ENCODE data around the gene GRM4.

Gene GRM4

DNA sequence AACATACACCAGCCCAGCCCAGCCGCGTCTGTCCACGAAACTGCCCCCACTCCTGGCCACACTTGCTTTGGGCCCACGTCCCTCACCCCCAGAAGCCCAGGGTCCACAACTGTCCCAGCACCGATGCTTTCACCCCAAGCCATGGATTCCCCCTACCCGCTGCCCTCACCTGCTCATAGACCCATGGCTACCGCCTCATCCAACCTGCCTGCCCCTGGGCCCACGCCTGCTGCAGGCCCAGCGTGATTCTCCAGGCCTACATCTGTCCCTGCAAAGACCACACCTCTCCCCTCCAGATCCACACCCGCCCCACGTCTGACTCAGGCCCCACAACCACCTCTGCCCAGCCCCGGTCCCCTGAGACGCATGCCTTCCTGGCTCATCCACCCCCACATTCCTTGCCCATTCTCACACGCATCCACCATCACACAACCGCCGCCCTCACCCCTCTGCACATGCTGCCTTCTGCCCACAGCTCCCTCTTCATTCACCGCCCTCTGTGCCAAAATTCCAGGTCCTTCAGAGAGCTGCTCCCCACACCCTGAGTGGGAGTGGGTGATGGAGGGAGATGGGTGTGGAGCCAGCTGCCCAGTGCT, 86.7 kb downstream of the GRM4 start:
- no peak overlapping the region for H3K4me3 Mint-ChIP-seq
- no peaks in the 10 kb centered on the region for H3K36me3 Mint-ChIP-seq
- no peak overlapping the region for H3K27ac Mint-ChIP-seq
- H3K9me3 Mint-ChIP-seq = no peaks in the 10 kb centered on the region
- H3K4me1 Mint-ChIP-seq = no peaks in the 10 kb centered on the region
- no peaks in the 10 kb centered on the region for H3K27me3 Mint-ChIP-seq

DNA sequence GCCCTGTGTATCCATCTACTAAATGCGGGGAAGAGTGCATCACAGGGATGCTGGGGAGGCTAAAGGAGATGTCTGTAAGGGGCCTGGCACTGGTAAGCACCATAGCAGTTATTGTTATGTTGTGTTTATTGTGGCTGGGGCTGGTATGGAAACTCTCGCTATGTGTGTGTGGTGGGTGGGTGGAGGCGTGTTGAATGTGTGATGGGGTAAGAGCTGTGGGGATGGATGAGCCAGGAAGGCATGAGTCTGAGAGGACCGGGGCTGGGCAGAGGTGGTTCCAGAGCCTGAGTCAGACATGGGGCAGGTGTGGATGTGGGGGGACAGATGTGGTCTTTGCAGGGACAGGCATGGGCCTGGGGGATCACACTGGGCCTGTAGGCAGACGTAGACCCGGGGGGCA, 88.1 kb downstream of the GRM4 start:
- no peaks in the 10 kb centered on the region for H3K36me3 Mint-ChIP-seq
- no peaks in the 10 kb centered on the region for H3K9me3 Mint-ChIP-seq
- H3K27ac Mint-ChIP-seq = no peak overlapping the region
- peaks cover 2% of the 10 kb centered on the region for H3K27me3 Mint-ChIP-seq
- H3K4me3 Mint-ChIP-seq = no peak overlapping the region
- H3K4me1 Mint-ChIP-seq = no peaks in the 10 kb centered on the region

DNA sequence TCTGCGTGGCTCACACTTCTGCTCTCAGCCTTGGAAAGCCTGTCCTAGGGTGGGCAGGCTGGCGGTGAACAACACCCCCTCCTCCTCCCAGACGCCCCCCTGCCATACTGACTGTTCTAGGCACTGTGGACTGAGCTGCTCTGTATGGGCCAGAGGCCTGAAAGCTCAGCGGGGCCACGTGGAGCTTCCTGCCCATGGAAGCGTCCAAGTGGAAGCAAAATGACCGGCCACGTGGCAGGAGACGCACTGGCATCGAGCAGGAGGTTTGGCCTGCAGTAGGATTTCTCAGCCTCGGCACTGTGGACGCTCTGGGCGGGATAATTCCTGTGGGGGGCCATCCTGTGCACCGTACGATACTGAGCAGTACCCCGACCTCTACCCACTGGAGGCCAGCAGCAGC, 88.7 kb downstream of the GRM4 start:
- peaks cover 2% of the 10 kb centered on the region for H3K27me3 Mint-ChIP-seq
- no peak overlapping the region for H3K4me3 Mint-ChIP-seq
- no peaks in the 10 kb centered on the region for H3K36me3 Mint-ChIP-seq
- H3K9me3 Mint-ChIP-seq = no peaks in the 10 kb centered on the region
- H3K27ac Mint-ChIP-seq = no peak overlapping the region
- no peaks in the 10 kb centered on the region for H3K4me1 Mint-ChIP-seq

DNA sequence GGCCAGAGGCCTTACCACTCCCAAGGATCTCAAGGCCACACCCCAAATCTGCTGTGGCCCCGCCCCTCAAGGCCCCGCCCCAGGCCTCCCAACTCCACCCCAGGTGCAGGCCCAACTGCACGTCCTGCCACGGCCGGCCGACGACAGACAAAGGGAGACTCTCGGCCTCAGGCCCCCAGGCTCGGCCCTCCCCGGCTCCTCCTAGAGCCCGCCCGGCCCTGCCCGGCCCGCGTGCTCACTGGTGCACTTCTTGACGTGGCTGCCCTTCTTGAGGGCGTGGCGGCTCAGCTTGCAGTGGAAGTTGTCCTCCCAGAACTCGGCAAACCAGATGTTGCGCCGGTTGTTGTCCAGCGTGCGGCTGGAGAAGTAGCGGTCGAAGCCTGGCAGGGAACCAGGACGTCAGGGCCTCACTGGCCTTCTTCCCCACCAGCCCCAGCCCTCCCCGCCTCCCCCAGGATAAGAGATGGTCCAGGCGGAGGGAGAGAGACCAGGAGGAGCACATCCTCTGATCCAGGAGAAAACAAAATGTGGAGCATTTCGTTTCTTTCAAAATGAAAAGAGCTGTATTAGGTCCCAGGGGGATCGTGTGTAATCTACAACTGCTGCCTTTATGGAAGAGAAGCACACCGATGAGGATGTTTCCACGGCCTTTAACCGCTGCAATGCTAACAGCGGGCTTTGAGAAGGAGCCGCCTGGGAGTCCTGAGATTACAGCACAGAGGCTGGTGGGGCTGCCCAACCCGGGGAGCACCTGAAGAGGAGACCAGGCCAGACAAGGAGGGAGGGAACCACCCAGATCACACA, 89.4 kb downstream of the GRM4 start:
- no peaks in the 10 kb centered on the region for H3K36me3 Mint-ChIP-seq
- H3K27ac Mint-ChIP-seq = no peak overlapping the region
- H3K9me3 Mint-ChIP-seq = no peaks in the 10 kb centered on the region
- no peaks in the 10 kb centered on the region for H3K4me1 Mint-ChIP-seq
- peaks cover 2% of the 10 kb centered on the region for H3K27me3 Mint-ChIP-seq
- no peak overlapping the region for H3K4me3 Mint-ChIP-seq

DNA sequence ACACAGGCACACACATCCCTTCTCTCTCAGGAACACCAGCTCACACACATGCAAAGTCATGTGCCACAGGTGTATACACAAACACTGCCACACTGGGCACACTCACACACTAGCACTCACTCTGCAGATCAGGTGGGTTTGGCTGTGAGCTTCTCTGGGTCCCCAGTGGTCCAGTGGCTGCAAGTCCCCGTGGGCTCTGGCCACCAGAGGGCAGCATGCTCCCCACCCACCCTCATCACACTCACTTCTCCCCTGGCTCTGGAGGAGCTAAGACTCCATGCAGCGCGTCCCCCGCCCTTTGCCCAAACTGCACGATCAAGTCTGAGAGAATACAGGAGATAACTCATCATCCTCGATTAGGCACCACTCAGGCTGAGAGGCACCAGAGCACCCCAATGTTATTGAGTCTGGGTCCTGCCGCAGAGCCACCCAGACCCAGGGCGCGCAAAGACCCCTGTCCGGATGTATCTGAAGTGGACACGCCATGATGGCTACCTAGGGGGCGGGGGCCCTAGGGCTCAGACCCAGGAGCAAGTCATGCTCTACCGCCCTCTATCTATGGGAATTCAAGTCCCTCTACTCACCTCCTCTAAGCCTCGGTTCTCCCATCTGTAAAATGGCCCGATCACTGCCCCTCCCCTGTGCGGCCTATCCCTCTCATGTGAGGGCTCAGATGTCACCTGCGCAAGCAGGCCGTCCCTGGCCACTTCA, 90.5 kb downstream of the GRM4 start:
- H3K9me3 Mint-ChIP-seq = no peaks in the 10 kb centered on the region
- no peak overlapping the region for H3K27ac Mint-ChIP-seq
- H3K27me3 Mint-ChIP-seq = peaks cover 2% of the 10 kb centered on the region
- no peak overlapping the region for H3K4me3 Mint-ChIP-seq
- no peaks in the 10 kb centered on the region for H3K4me1 Mint-ChIP-seq
- no peaks in the 10 kb centered on the region for H3K36me3 Mint-ChIP-seq

DNA sequence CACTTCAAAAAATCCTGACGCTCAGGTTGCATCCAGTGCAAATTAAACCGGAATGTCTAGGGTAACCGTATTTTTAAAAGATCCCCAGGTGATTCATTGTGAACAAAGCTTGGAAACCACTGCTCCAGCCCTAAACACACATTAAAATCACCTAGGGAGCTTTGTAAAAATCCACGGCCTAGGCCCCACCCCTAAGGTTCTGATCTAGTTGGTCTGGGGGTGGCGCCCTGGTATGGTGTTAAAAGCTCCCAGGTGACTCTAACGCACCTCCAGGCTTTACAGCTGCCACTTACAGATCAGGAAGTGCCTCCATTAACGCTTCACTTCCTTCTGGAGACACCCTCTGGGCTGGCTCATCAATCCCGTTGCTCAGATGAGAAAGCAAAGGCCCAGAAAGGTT, 92.2 kb downstream of the GRM4 start:
- no peak overlapping the region for H3K4me3 Mint-ChIP-seq
- H3K27me3 Mint-ChIP-seq = peaks cover 2% of the 10 kb centered on the region
- H3K4me1 Mint-ChIP-seq = no peaks in the 10 kb centered on the region
- H3K9me3 Mint-ChIP-seq = no peaks in the 10 kb centered on the region
- no peaks in the 10 kb centered on the region for H3K36me3 Mint-ChIP-seq
- H3K27ac Mint-ChIP-seq = no peak overlapping the region

DNA sequence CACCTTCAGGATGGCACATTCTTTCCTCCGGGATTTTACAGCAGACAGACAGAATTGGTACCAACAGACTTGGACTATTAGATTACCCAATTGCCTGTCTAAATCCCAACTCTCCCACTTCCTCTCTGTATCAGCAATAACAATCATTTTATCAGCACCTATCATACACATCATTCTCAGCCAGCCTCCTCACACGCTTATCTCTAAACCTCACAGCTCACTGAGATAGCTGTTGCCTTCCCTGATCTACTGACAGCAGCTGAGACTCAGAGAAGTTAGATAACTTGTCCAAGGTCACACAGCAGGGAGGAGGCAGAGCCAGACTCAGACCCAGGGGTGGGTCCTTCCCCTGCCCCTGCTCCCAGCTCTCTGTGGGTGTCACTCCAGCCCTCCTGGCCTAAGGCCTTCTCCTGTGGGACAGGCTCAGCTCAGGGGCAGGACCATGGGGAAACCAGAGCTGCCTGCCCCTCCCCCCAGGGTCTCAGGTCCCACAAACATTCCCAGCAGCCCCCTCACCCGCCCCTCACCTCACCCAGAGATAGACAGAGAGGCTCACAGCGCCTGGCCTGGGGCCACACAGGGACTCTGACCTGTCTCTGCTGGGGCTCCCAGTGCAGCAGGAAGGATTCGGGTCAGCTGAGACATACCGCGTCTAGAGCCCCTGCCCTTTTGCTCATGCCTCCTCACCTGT, 92.8 kb downstream of the GRM4 start:
- Mint-ChIP-seq H3K9me3 (no peaks in the 10 kb centered on the region), H3K27ac (peak overlapping the region; percentile 38), H3K4me1 (no peaks in the 10 kb centered on the region), H3K36me3 (no peaks in the 10 kb centered on the region), H3K27me3 (peaks cover 2% of the 10 kb centered on the region), H3K4me3 (no peak overlapping the region)

DNA sequence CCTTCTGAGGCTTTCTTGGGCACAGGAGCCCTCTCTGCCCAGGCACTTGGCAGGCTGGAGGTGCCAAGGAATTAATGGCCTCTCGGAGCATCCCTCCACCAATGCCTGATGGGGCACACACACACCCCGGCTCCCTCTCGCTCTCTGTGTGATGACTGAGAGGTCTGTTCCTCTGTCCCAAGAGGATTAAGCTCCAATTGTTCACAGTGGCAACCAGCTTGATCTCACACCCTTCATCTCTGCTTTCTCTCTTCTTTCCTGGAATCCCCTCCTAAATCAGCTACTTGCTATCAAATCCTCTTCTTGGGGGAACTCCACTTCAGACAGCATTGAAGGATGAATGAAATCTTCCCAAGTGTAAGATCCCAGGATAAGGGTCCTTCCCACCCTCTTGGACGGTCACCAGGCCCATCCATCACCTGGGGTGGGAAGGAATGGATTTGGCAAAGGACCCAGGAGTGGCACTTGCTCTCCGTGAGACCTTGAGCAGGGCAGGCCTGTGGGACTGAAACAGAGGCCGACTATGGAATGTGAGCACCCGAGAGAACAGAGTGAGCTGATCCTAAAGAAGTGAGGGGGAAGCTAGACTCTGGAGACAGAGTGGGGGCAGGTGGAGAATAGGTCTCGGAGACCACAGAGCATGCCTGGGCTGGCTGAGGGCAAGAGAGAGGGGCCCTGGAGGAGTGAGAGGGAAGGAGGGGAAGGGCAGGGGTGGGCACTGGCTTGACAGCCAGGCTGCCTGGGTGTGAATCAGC, 93.6 kb downstream of the GRM4 start:
- H3K4me3 Mint-ChIP-seq = no peak overlapping the region
- H3K4me1 Mint-ChIP-seq = no peaks in the 10 kb centered on the region
- no peak overlapping the region for H3K27ac Mint-ChIP-seq
- H3K9me3 Mint-ChIP-seq = no peaks in the 10 kb centered on the region
- H3K27me3 Mint-ChIP-seq = peaks cover 2% of the 10 kb centered on the region
- H3K36me3 Mint-ChIP-seq = no peaks in the 10 kb centered on the region

DNA sequence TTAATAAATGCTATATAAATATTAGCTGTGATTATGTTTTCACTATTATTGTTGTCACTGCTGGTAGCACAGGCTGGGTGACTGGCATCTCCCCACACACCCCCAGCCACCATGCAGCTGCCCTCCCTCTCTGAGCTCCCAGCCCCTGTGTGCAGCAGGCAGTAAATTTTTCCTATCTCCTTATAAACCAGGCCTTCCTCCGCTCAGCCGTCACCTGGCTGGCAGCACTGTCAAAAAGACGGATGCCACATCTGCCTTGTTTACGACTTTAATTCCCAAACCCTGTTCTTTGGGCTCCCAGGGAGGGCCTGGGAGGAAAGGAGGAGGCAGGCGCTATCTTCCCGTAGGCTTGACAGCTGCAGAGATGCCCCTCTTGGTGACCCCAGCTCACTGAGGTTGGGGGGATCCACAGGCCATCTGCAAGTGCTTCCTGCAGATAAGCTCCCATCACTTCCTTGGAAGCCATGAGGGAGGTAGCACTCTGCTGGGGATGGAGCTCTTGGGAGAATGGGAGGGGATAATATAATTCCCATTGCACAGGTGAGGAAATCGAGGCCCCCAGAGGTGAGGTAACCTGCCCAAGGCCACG, 94.5 kb downstream of the GRM4 start:
- Mint-ChIP-seq H3K27me3 (peaks cover 2% of the 10 kb centered on the region), H3K9me3 (no peaks in the 10 kb centered on the region), H3K27ac (no peak overlapping the region), H3K36me3 (no peaks in the 10 kb centered on the region), H3K4me1 (no peaks in the 10 kb centered on the region), H3K4me3 (no peak overlapping the region)

DNA sequence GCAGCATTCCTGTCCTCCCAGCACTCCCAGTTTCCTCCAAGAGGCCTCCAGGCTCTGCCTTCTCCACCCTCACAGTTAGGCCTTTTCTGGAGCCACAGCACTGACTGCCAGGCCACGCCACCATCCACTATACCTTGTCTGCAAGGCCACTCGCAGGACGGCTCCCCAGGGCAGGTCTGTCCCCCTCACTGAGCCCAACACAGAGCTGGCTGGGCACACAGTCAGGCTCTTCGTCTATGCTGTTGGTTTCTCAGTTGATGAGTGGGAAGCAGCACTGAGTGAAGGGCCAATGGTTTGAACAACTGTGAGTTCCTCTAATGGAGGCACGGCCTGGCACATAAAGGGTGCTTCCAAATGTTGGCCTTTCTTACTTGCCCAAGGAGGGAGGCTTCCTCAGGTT, 95.2 kb downstream of the GRM4 start:
- Mint-ChIP-seq H3K4me3 (no peak overlapping the region), H3K4me1 (peaks cover 3% of the 10 kb centered on the region), H3K9me3 (no peaks in the 10 kb centered on the region), H3K27ac (no peak overlapping the region), H3K27me3 (peaks cover 2% of the 10 kb centered on the region), H3K36me3 (no peaks in the 10 kb centered on the region)

DNA sequence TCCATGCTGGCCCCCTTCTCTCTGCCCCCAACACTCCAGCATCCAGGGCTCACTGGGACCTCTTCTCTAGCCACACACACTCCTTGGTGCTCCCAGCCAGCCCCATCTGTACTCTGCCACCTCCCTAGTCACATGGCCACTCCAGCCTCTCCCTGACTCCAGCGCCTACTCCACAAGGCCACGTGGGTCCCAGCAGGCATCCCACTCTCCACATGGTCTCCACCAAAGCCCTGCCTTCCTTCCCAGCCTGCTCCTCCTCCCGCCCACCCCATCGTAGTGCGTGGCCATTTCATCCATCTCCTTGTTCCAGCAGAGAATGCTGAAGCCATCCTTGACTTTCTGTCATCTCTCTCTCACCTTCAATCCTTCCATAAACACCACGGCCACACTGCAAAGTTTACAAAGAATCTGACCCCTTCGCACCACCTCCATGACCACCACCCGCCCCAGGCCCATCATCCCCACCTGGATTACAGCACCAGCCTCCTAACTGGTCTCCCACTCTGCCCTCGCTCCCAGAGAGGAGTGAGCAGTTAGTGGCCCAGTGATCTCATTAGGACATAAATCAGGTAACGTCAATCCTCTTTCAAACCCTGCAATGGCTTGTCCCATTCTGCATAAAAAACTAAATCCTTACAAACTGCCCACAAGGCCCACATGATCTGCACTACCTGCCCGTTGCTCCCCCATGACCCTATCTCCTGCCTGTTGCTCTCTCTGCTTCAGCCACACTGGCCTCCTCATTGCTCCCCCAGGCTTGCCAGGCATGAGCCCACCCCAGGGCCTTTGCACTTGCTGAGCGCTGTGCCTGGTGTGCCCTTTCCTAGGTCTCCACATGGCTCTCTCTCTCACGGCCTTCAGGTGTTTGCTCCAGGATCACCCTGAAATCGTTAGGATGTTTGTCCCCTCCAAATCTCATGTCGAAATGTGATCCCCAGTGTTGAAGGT, 96.2 kb downstream of the GRM4 start:
- H3K36me3 Mint-ChIP-seq = no peaks in the 10 kb centered on the region
- H3K9me3 Mint-ChIP-seq = no peaks in the 10 kb centered on the region
- no peak overlapping the region for H3K4me3 Mint-ChIP-seq
- peaks cover 2% of the 10 kb centered on the region for H3K27me3 Mint-ChIP-seq
- peaks cover 8% of the 10 kb centered on the region for H3K4me1 Mint-ChIP-seq
- H3K27ac Mint-ChIP-seq = no peak overlapping the region

DNA sequence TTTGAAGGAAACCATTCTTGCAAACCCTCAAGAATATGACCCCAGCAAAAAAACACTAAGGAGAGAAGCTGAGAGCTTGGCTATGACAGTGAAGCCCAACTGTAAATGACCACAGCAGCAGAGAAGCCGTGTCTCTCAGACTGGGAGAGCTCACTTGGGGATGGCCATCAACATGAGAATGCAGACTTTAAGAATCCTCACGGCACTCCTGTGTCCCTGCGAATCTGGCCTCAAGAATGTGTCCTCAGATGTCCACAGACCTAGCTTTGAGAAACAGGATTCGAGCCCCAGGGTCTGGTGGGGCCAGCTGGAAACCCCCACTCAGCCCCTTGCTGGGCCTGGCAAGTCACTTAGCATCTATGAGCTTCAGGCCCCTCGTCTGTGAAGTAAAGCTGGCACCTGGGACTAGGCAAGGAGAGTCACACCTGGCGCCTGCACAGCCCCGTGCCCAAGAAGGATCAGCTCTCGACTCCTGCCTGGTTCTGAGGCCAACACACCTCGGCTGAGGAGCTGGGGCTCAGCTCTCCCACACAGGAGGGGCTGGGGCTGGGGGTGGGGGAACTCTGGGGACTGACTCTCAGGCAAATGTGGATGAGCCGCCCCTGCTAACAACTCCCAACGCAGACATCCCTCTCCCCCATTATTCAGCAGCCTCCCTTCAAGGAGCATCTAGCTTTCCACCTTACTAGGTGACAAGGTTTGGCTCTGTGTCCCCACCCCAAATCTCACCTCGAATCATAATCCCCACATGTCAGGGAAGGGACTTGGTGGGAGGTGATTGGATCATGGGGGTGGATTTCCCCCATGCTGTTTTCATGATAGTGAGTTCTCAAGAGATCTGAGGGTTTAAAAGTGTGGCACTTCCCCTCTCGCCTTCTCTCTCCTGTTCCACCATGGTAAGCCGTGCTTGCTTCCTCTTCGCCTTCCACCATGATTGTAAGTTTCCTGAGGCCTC, 97.7 kb downstream of the GRM4 start:
- Mint-ChIP-seq H3K4me3 (no peak overlapping the region), H3K27ac (no peak overlapping the region), H3K27me3 (peaks cover 2% of the 10 kb centered on the region), H3K36me3 (no peaks in the 10 kb centered on the region), H3K9me3 (no peaks in the 10 kb centered on the region), H3K4me1 (peaks cover 12% of the 10 kb centered on the region)

DNA sequence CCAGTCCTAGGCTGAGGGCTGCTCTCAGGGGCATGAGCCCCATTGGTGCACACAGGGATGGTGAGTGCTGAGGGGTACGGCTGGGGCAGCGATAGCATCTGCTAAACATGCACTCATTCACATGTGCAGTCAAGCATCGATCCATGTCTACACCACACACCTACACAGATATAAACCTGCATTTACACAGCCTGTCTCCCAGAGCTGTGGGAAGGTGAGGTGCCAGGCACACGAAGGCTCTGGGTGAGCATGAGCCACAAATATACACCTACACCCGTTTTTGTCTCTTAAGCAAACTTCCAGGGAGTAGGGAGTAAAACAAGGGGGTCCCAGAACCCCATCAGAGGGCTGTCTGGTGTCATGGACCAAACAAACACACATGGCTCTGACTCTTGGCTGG, 99.3 kb downstream of the GRM4 start:
- H3K4me3 Mint-ChIP-seq = no peak overlapping the region
- no peak overlapping the region for H3K27ac Mint-ChIP-seq
- peaks cover 12% of the 10 kb centered on the region for H3K4me1 Mint-ChIP-seq
- H3K36me3 Mint-ChIP-seq = no peaks in the 10 kb centered on the region
- no peaks in the 10 kb centered on the region for H3K9me3 Mint-ChIP-seq
- H3K27me3 Mint-ChIP-seq = no peaks in the 10 kb centered on the region
